NCI-H187 (cell line): ENCODE measurements around the gene SGSM1.

Experiments
- DNase-seq, 2 experiments: peaks; one replicate each; lab custom pipeline; 2025; lab: John Stamatoyannopoulos, UW

The SGSM1 gene, protein sequence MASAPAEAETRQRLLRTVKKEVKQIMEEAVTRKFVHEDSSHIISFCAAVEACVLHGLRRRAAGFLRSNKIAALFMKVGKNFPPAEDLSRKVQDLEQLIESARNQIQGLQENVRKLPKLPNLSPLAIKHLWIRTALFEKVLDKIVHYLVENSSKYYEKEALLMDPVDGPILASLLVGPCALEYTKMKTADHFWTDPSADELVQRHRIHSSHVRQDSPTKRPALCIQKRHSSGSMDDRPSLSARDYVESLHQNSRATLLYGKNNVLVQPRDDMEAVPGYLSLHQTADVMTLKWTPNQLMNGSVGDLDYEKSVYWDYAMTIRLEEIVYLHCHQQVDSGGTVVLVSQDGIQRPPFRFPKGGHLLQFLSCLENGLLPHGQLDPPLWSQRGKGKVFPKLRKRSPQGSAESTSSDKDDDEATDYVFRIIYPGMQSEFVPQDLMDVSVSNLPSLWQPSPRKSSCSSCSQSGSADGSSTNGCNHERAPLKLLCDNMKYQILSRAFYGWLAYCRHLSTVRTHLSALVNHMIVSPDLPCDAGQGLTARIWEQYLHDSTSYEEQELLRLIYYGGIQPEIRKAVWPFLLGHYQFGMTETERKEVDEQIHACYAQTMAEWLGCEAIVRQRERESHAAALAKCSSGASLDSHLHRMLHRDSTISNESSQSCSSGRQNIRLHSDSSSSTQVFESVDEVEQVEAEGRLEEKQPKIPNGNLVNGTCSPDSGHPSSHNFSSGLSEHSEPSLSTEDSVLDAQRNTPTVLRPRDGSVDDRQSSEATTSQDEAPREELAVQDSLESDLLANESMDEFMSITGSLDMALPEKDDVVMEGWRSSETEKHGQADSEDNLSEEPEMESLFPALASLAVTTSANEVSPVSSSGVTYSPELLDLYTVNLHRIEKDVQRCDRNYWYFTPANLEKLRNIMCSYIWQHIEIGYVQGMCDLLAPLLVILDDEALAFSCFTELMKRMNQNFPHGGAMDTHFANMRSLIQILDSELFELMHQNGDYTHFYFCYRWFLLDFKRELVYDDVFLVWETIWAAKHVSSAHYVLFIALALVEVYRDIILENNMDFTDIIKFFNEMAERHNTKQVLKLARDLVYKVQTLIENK

DNA sequence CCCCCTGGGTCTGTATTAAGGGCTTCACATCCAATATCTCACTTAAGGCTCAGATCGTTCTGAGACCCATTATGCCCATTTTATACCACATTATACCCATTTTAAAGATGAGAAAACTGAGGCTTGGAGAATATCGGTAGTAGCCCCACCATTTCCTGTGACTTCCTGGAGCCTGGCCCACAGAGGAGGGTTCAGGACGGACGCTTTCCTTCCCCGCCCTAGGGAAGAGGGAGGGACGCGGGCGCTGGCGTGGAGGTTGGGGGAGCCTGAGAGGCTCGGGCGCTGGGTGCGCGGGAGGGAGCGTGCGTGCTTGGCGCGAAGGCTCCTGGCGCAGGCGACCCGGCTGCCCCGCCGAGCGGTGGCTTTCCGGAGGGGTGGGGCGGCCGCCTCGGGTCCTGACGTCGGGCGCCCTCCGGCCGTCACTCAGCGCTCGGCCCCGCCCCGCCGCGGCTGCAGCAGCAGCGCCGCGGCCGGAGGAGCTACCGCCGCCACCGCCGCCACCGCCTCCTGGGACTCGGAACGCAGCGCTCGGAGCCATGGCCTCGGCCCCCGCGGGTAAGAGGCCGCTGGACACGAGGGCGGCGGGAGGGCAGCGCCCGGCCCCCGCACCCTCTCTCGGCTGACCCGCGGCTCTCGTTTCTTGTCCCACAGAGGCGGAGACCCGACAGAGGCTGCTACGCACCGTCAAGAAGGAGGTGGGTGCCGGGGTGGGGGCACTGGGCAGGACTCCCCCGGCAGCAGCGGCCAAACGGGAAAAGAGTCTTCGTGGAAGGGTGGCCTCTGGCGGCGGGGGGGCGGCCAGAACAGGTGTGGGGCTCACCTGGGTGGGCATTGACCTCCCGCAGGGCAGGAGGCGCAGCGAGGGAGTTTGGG, at the start of gene SGSM1:
TSS of gene SGSM1 (plus strand) at position 422 of the 873 bp plus-strand sequence. CDS start at position 537, 115 bp downstream.
- DNase-seq = no peak

DNA sequence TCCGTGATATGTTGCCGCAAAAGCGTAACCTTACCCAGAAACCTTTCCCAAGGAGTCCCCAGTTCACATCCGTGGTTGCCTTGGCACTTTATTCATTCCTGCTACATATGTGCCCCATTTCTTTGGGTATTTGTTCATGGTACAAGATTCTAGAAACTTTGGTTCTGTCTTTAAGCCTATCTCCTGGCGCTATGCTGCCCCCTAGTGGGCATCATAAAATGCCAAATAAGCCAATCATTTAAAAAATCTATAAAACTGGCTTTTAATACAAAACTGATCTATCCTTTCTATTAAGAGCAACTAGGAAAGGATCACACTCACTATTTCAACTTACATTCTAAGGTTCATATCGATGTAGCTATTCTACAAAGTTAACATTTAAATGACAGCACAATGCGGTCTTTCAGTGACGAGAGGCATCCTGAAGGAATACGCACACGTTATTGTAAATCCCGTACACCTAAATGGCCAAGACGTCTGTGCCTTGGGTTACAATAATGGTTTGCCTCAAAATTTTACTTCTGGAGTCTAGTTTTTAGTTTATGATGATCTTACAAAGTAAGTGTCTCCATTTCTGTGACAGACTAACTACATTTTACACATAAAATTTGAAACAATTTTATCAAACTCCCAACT, 47.7 kb upstream of the SGSM1 start:
- no peak for DNase-seq

DNA sequence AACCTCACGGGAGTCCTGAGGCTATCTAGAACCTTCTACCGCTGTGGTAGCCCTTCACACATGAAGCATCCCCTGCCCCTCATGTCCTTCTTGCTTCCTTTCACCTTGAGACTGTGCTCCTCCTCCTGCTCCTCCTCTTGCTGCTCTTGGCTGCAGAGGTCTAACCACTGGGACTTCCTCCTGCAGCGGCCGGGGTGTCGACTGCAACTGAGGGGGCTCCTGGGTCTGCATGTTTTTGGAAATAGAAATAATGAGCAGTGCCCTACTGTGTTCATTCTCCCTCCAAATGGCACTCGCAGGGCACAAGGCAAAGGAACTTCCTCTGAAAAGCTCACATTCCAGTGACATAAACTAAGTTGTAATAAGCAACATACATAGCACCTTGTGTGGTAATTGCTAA, 46.2 kb upstream of the SGSM1 start:
- no peak for DNase-seq

DNA sequence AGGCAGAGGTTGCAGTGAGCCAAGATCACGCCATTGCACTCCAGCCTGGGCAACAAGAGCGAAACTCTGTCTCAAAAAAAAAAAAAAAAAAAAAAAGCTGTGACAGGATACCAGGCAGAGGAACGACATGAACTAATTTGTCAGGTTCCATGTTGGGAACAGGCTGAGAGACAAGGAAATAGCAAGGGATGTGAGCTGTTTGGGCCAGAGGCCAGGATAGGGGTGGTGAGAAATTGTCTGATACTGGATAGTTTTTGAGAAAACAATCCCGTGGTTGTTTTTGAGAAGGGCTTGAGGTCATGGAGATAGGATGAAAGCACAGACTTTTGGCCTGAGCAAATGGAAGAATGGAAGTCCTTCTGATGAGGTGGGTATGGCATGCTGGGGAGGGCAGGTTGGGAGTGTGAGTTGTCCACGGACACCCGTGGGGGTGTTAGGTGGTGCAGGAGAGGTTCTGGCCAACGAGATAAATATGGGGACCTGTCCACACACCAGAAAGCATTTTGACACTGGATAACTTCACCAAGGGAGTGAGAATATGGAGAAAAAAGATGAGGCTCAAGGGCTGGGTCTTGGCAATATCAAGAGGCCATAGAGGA, 45.2 kb upstream of the SGSM1 start:
- DNase-seq = no peak

DNA sequence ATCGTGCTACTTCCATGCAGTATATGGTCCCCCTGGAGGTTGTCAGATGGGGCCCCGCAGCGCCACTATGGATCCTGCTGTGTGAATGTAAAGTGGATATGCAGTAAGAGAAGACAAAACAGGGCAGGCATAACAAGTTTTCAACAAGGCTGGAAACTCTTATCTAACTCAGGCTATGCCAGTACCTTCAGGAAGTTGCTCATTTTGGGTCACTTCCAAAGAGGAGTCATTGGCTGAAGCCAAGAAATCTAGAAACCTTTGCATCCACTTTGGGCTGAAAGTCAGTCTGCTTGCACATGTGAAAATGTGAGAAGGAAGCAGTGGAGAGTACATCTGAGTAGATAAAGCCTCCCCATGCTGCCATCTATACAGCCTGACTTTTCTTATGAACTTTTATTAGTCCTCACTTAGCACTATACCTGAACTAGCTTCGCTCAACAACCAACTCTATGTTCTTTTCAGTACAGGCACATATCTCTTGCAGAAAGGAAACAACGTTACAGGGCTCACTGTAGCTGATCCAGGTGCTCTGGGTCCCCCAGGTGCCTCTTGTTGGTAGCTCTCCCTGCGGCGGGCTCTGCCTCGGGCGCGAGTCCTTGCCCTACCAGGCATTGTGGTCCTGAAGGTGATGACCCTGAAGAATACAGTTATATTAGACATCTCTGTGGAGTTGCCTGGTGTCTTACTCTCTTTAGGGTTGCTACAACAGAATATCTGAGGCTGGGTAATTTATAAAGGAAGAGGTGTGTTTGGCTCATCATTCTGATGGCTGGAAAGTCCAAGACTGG, 43.9 kb upstream of the SGSM1 start:
- no peak for DNase-seq

DNA sequence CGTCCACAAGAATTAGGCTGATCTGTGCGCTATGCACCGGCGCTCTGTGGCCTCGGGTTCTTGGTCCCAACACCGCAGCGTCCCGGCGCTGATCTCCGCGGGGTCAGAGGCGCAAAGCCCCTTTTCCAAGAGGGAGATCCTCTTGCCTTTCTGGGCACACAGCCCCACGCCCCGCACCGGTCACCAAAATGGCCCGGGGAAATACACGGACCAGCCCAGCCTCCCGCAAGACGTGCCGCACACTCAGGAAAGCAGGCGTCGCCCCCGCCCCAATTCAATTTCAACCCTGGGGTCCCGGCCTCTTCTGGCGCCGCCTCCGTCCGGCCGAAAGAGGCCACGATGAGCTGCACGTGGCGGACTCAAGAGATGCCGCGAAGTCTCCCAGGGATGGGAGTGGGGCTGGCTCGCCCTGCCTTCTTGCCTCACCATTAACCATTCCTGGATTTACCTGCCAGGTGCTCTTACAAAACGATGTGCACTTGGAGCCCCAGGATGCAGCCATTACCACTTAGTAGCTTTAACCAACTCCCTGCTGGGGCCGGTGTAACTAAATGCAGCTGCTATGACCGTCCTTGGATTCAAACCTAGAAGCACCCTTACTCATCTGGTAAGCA, 42.0 kb upstream of the SGSM1 start:
- no peak for DNase-seq

DNA sequence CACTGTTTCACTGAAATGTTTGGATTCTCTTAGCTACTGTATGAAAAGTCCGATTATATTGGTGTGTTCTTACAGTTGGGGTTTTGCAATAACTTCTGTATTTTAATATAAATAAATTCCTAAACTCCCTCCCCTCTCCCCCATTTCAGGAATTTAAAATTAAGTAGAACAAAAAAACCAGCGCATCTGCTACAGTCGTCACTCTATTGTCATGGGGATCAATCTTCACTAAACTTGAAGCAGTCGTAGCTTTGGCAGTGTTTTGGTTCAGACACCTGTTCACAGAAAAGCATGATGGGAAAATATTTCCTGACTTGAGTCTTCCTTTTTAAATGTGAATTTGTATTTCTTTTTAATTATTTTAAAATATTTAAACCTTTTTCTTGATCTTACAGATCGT, 40.8 kb upstream of the SGSM1 start:
- DNase-seq = no peak

DNA sequence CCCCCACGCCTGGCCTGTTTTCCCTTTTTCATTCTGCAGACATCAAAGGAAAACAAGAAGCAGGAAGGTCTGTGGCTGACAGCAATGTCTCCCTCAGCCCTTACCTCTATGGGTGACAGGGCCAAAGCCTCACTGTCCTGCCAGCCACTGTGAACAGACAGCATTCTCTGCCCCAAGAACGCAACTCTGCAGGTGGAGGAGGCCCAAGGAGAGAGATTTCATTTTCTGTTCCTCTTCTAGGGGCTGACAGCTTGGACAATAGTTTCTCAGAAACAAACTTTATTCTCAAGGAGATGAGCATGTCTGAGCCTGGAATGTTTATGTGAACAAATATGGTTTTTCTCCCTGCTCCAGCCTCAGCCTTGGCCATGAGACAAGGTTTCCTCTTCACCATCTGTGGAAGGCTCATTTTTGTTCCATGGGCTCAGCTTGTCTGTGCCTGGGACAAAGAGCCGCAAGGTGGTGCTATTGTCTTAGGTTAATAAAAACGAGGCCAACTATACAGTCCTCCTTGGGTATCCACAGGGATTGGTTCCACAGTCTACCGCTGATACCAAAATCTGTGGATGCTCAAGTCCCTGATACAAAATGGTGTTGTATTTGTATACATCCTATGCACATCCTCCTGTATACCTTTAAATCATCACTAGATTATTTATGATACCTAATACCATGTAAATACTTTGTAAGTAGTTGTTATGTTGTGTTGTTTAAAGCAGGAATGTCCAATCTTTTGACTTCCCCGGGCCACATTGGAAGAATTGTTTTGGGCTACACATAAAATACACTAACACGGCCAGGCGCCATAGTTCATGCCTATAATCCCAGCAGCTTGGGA, 37.3 kb upstream of the SGSM1 start:
- no peak for DNase-seq

DNA sequence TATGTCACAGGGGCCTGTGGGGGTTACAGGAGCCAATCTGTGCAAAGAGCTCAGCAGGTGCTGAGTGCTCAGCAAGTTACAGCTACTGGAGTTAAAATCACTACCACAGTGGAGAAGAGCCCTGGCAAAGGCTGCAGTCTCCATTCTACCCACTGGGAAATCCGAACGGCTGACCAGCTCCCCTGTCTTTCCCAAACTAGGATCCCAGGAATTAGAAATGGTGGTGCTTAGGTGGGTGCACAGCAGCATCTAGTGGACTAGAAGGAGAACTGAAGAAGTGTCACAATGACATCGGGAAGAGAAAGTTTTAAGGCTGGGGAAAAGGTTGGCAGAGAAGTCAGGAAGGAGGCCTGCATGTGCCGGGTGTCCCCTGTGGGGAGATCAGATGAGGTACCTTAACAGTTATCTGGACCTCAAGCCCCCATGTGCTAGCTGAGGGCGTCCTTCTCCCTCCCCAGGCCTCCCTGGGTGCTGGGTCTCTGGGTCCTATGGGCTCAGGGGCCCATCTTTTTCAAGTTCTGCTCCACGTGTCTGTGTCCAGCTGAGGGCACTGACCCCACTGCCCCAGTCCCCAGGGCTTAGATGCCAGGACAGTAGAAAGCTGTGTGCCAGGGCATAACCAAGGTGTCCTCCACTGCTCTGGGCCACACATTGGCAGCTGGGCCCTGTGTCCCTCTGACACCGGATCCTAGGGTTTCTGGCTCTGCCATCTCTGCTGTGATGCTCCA, 33.4 kb upstream of the SGSM1 start:
- no peak for DNase-seq

DNA sequence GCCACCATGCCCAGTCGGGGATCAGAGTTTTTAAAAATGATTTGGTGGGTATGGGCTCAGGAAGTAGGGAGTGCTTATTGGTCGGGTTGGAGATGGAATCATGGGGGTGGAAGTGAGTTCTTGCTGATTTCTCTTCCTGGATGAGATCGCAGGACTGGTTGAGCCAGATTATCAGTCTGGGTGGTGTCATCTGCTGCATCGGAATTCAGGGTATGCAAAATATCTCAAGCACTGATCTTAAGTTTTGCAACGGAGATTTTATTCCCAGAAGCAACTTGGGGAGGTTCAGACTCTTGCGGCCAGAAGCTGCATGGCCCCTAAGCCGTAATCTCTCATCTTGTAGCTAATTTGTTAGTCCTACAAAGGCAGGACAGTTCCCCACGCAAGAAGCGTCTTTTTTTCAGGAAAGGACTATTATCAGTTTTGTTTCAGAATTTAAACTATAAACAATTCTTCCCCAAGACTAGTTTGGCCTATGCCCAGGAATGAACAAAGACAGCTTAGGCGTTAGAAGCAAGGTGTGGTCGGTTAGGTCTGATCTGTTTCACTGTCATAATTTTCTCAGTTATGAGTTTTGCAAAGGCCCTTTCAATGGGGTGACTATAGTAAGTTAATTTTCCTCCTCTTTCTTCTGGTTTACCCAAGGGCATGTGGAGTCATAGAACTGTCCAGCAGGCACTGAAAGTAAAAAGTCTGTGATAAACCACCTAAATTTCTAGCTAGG, 30.1 kb upstream of the SGSM1 start:
- DNase-seq = no peak

DNA sequence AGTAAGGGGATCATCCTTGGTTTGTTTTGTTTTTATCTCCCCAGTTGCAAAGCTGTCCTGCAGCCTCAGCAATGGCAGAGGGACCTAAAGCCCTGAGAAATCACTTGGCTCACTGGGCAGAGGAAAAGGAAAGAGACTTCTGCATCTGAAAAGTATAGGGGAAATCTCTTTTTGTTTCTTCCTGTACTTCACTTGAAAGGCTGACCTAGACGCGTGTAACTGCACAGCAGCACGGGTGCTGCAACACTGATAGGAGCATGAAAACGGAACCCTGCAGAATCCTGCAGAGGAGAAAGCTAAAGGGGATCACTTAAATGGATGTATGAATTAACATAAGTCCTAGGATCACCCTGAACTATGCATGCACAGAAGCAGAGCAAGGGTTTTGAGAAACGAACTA, 29.5 kb upstream of the SGSM1 start:
- no peak for DNase-seq

DNA sequence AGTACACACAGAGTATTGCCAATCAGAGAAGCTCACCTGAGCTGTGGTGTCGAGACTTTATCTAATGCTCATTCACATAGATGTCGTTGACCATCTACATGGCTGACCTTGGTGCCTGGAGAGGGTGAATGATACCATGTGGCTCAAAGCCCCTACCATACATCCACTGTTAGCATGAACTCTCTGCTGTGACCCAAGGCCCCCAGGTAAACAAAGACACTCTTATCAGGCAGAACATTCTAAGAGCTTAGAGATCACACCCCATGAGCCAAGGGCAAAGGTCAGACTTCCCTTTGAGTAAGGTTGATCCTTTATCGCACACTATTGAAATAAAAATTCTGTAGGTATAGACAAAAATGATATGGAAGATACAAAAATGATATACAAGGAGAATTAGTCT, 16.5 kb upstream of the SGSM1 start:
- no peak for DNase-seq

DNA sequence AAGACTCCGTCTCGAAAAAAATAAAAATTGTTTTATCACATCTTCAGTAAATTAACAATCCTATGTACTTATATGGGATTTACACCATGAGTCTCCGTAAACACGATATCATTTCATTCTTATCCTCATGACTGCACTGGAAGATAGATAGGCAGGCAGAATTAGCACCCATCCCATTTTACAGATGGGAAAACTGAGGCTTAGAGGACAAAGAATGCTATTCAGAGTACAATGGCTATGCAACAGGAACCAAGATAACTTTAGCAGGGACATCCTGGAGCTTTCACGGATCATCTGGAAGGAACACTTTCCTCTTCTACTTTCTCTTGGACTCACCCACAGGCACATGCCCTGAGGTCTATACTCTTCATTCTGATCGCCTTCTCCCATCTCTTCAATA, 14.6 kb upstream of the SGSM1 start:
- DNase-seq = no peak

DNA sequence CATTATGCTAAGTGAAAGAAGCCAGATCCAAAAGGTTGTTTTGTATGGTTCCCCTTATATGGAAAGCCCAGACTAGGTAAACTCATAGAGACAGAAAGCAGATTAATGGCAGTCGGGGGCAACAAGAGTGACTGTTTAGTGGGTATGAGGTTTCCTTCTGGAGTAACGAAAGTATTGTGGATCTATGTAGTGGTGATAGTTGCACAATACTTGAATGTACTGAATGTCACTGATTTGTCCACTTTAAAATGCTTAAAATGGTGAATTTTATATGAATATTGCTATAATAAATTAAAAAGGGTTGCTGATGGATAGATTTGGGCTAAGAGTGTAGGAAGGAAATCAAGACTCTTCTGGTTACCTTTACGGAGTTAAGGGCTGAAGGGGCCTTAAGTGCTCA, 10.0 kb upstream of the SGSM1 start:
- no peak for DNase-seq

DNA sequence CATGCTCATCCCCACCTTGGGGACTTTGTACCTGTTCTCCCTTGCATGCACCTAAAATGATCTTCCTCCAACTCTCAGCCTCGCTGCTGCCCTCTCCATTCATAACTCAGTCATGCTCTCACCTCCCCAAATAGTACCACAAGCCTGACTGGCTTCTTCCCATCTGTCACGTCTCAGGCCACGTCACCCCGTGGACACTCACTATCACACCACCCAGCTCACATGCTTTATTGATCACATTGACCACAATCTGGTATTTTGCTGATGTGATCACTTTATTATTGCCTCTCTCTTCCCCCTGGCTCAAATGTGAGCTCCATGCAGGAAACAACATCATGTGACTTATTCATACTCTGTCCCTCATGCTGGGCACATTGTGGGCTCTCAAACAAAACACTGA, 9.2 kb upstream of the SGSM1 start:
- no peak for DNase-seq

DNA sequence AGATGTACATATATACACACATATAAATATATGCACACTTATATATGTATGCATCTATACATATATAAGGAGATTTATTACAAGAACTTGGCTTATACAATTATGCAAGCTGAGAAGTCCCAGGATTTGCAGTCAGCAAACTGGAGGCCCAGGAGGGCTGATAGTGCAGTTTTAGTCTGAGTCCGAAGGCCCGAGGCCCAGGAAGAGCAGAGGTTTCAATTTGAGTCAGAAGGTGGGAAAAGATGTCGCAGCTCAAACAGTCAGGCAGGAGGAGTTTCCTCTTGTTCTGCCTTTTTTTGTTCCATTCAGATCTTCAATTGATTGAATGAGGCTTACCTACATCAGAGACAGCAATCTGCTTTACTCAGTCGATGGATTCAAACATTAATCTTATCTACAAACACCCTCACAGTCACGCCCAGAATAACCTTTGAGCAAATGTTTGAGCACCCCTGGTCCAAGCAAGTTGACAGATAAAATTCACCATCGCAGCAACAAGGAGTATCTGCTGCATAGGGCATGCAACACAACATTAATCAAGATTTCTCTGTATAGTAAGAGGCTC, 4.0 kb upstream of the SGSM1 start:
- DNase-seq = no peak

DNA sequence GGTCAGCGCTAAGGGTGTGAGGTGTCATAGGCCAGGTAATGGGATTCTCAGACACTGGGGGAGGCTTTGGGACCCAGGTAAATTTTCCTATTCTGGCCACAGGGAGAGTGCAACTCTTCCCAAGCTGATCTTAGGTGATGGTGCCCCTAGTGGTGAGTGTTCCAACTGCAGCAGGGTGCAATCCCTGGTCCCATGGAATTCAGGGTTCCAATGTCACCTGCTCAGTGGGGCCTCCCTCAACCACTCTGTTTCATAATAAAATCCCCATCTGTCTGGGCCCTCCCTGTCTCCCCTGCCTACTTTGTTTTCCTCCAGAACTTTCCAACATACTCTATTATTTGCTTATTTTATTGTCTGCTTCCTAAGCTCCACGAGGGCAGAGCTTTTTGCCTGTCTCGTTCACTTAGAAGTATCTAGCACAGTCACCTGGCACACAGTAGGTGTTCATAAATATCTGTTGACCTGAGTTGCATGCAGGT, 2.9 kb upstream of the SGSM1 start:
- DNase-seq = no peak
